ENCODE data around the gene NOC2L. TPM values are rescaled to one million over a fixed set of nuclear protein-coding genes. Genes with fewer than 3 reads are reported as not detected.

Gene NOC2L
- polyA plus RNA-seq, 1 donor: 49.2 TPM

- peak overlapping the region; percentile 60 for H3K27ac ChIP-seq (ENCODE audit: low read length)
- peak; percentile 67 to 79 for DNase-seq
- peaks cover 28% of the 10 kb centered on the region for H3K4me1 ChIP-seq (ENCODE audit: control insufficient read depth, insufficient read depth, low read length)
- peak overlapping the region; percentile 31 for H3K4me3 ChIP-seq (ENCODE audit: low read length)
- H3K9me3 ChIP-seq (ENCODE audit: control insufficient read depth, low read depth, low read length): peaks cover 18% of the 10 kb centered on the region
- WGBS (ENCODE audit: insufficient coverage, low lambda C conversion rate): no CpG with 5 or more reads among the region's 98 CpGs
- peaks cover 27% of the 10 kb centered on the region for H3K36me3 ChIP-seq (ENCODE audit: control insufficient read depth, insufficient read depth, low read length)
- H3K27me3 ChIP-seq (ENCODE audit: control insufficient read depth, insufficient read depth, low read length): peaks cover 61% of the 10 kb centered on the region
Observed at GRCh38 chr1:941588-942383, 17.3 kb downstream of the NOC2L start.

GRCh38 chr1:941015-941587, 18.0 kb downstream of the NOC2L start:
- Histone ChIP-seq H3K27ac (ENCODE audit: low read length) (peak overlapping the region; percentile 60), H3K4me1 (ENCODE audit: control insufficient read depth, insufficient read depth, low read length) (peaks cover 30% of the 10 kb centered on the region), H3K9me3 (ENCODE audit: control insufficient read depth, low read depth, low read length) (peaks cover 18% of the 10 kb centered on the region), H3K27me3 (ENCODE audit: control insufficient read depth, insufficient read depth, low read length) (peaks cover 68% of the 10 kb centered on the region), H3K36me3 (ENCODE audit: control insufficient read depth, insufficient read depth, low read length) (peaks cover 21% of the 10 kb centered on the region), H3K4me3 (ENCODE audit: low read length) (peak overlapping the region; percentile 18)
- DNase-seq: no peak
- no CpG with 5 or more reads among the region's 36 CpGs for WGBS (ENCODE audit: insufficient coverage, low lambda C conversion rate)

- no CpG with 5 or more reads among the region's 86 CpGs for WGBS (ENCODE audit: insufficient coverage, low lambda C conversion rate)
- Histone ChIP-seq H3K27me3 (ENCODE audit: control insufficient read depth, insufficient read depth, low read length) (peaks cover 75% of the 10 kb centered on the region), H3K4me1 (ENCODE audit: control insufficient read depth, insufficient read depth, low read length) (peaks cover 33% of the 10 kb centered on the region)
Observed at GRCh38 chr1:940107-941014, 18.7 kb downstream of the NOC2L start.

GRCh38 chr1:939511-940106, 19.4 kb downstream of the NOC2L start:
- peaks cover 39% of the 10 kb centered on the region for H3K4me1 ChIP-seq (ENCODE audit: control insufficient read depth, insufficient read depth, low read length)
- peaks cover 7% of the 10 kb centered on the region for H3K36me3 ChIP-seq (ENCODE audit: control insufficient read depth, insufficient read depth, low read length)
- no CpG with 5 or more reads among the region's 21 CpGs for WGBS (ENCODE audit: insufficient coverage, low lambda C conversion rate)
- no peak overlapping the region for H3K27ac ChIP-seq (ENCODE audit: low read length)
- H3K9me3 ChIP-seq (ENCODE audit: control insufficient read depth, low read depth, low read length): peaks cover 25% of the 10 kb centered on the region
- no peak overlapping the region for H3K4me3 ChIP-seq (ENCODE audit: low read length)
- peaks cover 82% of the 10 kb centered on the region for H3K27me3 ChIP-seq (ENCODE audit: control insufficient read depth, insufficient read depth, low read length)
- no peak for DNase-seq

More at GRCh38 chr1:940107-941014, 18.7 kb downstream of the NOC2L start:
- Histone ChIP-seq H3K4me3 (ENCODE audit: low read length) (no peak overlapping the region), H3K9me3 (ENCODE audit: control insufficient read depth, low read depth, low read length) (peaks cover 21% of the 10 kb centered on the region), H3K36me3 (ENCODE audit: control insufficient read depth, insufficient read depth, low read length) (peaks cover 14% of the 10 kb centered on the region), H3K27ac (ENCODE audit: low read length) (peak overlapping the region; percentile 60)
- peak; percentile 60 to 77 for DNase-seq

GRCh38 chr1:938711-939489, 20.2 kb downstream of the NOC2L start:
- H3K36me3 ChIP-seq (ENCODE audit: control insufficient read depth, insufficient read depth, low read length): peaks cover 3% of the 10 kb centered on the region
- no peak overlapping the region for H3K27ac ChIP-seq (ENCODE audit: low read length)
- peaks cover 39% of the 10 kb centered on the region for H3K4me1 ChIP-seq (ENCODE audit: control insufficient read depth, insufficient read depth, low read length)
- no peak for DNase-seq
- H3K27me3 ChIP-seq (ENCODE audit: control insufficient read depth, insufficient read depth, low read length): peaks cover 82% of the 10 kb centered on the region
- peaks cover 24% of the 10 kb centered on the region for H3K9me3 ChIP-seq (ENCODE audit: control insufficient read depth, low read depth, low read length)
- H3K4me3 ChIP-seq (ENCODE audit: low read length): no peak overlapping the region
- WGBS (ENCODE audit: insufficient coverage, low lambda C conversion rate): no CpG with 5 or more reads among the region's 30 CpGs

- peaks cover 37% of the 10 kb centered on the region for H3K4me1 ChIP-seq (ENCODE audit: control insufficient read depth, insufficient read depth, low read length)
- H3K27ac ChIP-seq (ENCODE audit: low read length): no peak overlapping the region
- H3K9me3 ChIP-seq (ENCODE audit: control insufficient read depth, low read depth, low read length): peaks cover 21% of the 10 kb centered on the region
- no peak for DNase-seq
- H3K27me3 ChIP-seq (ENCODE audit: control insufficient read depth, insufficient read depth, low read length): peaks cover 82% of the 10 kb centered on the region
- WGBS (ENCODE audit: insufficient coverage, low lambda C conversion rate): no CpG with 5 or more reads among the region's 15 CpGs
- no peak overlapping the region for H3K4me3 ChIP-seq (ENCODE audit: low read length)
- no peaks in the 10 kb centered on the region for H3K36me3 ChIP-seq (ENCODE audit: control insufficient read depth, insufficient read depth, low read length)
Observed at GRCh38 chr1:938088-938683, 20.9 kb downstream of the NOC2L start.

GRCh38 chr1:937521-937920, 21.5 kb downstream of the NOC2L start:
- no peaks in the 10 kb centered on the region for H3K36me3 ChIP-seq (ENCODE audit: control insufficient read depth, insufficient read depth, low read length)
- peaks cover 18% of the 10 kb centered on the region for H3K9me3 ChIP-seq (ENCODE audit: control insufficient read depth, low read depth, low read length)
- H3K27me3 ChIP-seq (ENCODE audit: control insufficient read depth, insufficient read depth, low read length): peaks cover 83% of the 10 kb centered on the region
- no peak for DNase-seq
- H3K4me1 ChIP-seq (ENCODE audit: control insufficient read depth, insufficient read depth, low read length): peaks cover 32% of the 10 kb centered on the region
- WGBS (ENCODE audit: insufficient coverage, low lambda C conversion rate): no CpG with 5 or more reads among the region's 16 CpGs
- no peak overlapping the region for H3K4me3 ChIP-seq (ENCODE audit: low read length)
- no peak overlapping the region for H3K27ac ChIP-seq (ENCODE audit: low read length)

GRCh38 chr1:936348-937264, 22.4 kb downstream of the NOC2L start:
- Histone ChIP-seq H3K4me3 (ENCODE audit: low read length) (no peak overlapping the region), H3K27me3 (ENCODE audit: control insufficient read depth, insufficient read depth, low read length) (peaks cover 88% of the 10 kb centered on the region), H3K36me3 (ENCODE audit: control insufficient read depth, insufficient read depth, low read length) (no peaks in the 10 kb centered on the region), H3K27ac (ENCODE audit: low read length) (no peak overlapping the region), H3K9me3 (ENCODE audit: control insufficient read depth, low read depth, low read length) (peaks cover 18% of the 10 kb centered on the region), H3K4me1 (ENCODE audit: control insufficient read depth, insufficient read depth, low read length) (peaks cover 32% of the 10 kb centered on the region)
- WGBS (ENCODE audit: insufficient coverage, low lambda C conversion rate): no CpG with 5 or more reads among the region's 45 CpGs
- no peak for DNase-seq

Measured in large intestine (tissue), 3 donors.